MG63 (cell line): ENCODE data around the gene ZNF679. TPM values are rescaled to one million over a fixed set of nuclear protein-coding genes. Genes with fewer than 3 reads are reported as not detected.
A peak's percentile ranks its signal among the peaks of the same experiment; 100 is the strongest.
"Not testable (repeated sequence)": the region's sequence is repeated elsewhere in the genome, so short reads cannot be mapped to it uniquely, and the experiment has no call there.

Experiments
- DNase-seq: peaks from one replicate; pipeline ENCODE4 v3.0.0-alpha.2; 2020
- H3K27me3 ChIP-seq: fragments of 250-450 bp; sonication (Bioruptor Pico); 2 replicates; pipeline ENCODE4 v1.5.1; 2020; ENCODE audit warnings: mild to moderate bottlenecking, moderate library complexity
- H3K36me3 ChIP-seq: fragments of 250-450 bp; sonication (Bioruptor Pico); 2 replicates; pipeline ENCODE4 v1.5.1; 2020; ENCODE audit warnings: mild to moderate bottlenecking, moderate library complexity
- H3K4me3 ChIP-seq: fragments of 250-450 bp; sonication (Bioruptor Pico); 2 replicates; pipeline ENCODE4 v1.5.1; 2020; ENCODE audit warnings: mild to moderate bottlenecking, moderate library complexity
- H3K9me3 ChIP-seq: fragments of 250-450 bp; sonication (Bioruptor Pico); 2 replicates; pipeline ENCODE4 v1.5.1; 2020; ENCODE audit warnings: mild to moderate bottlenecking, moderate library complexity
- total RNA-seq: library from RNA; depleted of rRNA; stranded (reverse); fragments of >200 nt; shearing (Covaris generic); gene quantifications from 2 replicates; pipeline ENCODE4 v1.2.3, GENCODE V29; 2014; ENCODE audit warnings: low replicate concordance; rRNA removed

ZNF679 gene
- total RNA-seq, 1 experiment from 2014 or later, result not detected

DNA sequence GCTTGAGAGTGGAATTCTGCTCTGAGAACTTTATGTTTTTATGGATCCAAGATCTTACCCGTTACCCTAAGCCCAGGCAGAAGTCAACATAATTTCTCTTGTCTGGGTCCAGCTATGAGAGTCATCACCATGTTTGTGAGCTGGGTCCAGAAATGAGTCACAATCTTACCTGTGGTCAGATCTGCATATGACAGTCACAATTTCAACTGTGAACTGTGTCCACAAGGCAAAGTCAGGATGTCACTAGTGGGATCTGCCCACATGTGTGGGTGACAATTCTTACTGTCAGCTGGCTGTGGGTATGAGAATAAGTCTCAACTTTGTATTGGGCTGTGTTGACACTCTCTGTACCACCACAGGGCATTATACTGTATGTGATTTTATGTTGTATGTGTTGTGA lies 69.1 kb downstream of the ZNF679 start:
- not testable (repeated sequence) for DNase-seq, H3K36me3 ChIP-seq, H3K9me3 ChIP-seq, H3K4me3 ChIP-seq, H3K27me3 ChIP-seq

- Histone ChIP-seq H3K9me3 (no peaks in the 10 kb centered on the region), H3K4me3 (no peak overlapping the region), H3K36me3 (no peaks in the 10 kb centered on the region), H3K27me3 (no peaks in the 10 kb centered on the region)
- DNase-seq, result no peak
Observed at GRCh38 chr7:64300641-64301405, 72.5 kb downstream of the ZNF679 start.

DNA sequence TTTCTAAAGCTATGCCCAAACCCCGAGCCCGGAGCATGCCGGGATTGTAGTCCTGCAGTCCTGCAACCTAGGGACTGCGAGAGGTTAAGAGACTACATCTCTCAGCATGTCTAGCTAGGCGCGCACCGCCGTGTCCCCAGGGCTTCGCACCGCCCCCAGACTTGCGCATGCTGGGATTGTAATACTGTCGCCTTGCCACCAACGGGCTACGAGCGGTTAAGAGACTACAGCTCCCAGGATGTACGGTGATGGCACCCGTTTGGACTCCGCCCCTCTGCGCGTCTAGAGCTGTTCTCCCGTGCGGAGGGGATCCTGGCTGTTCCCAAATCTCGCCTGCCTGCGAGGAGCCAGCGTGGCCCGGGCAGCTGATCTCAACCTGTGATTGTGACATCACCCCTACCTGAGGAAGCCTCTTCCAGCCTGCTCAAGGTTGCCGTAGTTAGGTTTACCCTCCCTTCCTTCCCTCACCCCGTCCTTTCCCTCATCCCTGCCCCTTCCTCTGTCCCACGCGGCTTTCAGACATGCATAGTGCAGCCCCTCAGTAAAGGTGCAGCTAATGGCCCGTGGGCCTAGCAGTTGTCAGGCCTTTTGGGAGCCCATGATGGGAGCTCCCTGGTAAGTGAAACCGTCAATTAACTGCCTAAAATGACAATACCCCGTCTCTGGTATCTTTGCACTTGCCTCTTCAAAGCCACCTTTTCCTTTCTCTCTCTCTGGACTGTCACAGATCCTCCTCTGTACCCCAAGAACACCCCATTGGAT lies 79.2 kb downstream of the ZNF679 start:
- Histone ChIP-seq H3K27me3 (no peaks in the 10 kb centered on the region), H3K36me3 (no peaks in the 10 kb centered on the region), H3K4me3 (peak overlapping the region; percentile 34), H3K9me3 (no peaks in the 10 kb centered on the region)
- peak; percentile 38 for DNase-seq

GRCh38 chr7:64308016-64308270 lies 79.7 kb downstream of the ZNF679 start:
- Histone ChIP-seq H3K36me3 (no peaks in the 10 kb centered on the region), H3K4me3 (no peak overlapping the region), H3K27me3 (no peaks in the 10 kb centered on the region), H3K9me3 (no peaks in the 10 kb centered on the region)
- DNase-seq, result no peak

DNA sequence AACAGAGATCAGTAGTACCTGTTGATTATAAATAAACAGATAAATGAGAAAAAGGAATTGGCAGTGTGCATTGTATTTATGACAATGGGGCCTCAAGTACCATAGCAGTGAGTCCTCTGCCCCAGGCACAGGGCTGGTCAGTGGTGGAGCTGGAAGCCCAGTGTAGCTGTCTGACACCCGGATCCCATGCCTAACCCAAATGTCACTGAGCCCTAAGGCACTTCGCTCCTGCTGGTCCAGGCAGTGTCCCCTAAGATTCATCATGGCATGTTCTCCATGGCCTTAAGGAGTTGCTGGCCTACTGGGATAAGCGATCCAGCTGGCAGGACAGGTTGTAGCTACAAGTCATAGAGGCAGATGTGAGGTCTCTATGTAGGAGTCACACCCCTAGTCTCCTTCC lies 82.2 kb downstream of the ZNF679 start:
- Histone ChIP-seq H3K27me3 (no peaks in the 10 kb centered on the region), H3K36me3 (no peaks in the 10 kb centered on the region), H3K9me3 (no peaks in the 10 kb centered on the region; the same call in 1 of the 2 replicates), H3K4me3 (no peak overlapping the region)
- no peak for DNase-seq

DNA sequence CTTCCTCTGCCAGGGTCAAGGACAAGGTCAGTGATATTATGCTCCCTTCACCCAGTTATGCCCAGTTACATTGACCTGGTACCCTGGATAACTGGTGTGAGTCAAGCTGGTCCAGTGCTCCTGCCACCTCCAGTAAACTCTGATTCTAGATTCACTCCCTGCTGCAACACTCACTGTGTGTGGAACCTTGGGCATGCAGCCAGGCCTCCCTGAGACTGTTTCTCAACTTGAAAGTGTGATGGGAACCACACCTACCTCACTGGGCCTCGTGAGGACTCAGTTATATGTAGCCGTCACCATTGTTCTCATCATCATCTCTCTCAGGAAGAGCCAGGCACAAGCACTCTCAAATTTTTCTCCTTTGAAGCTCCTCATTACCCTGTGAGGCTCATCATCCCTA lies 84.6 kb downstream of the ZNF679 start:
- Histone ChIP-seq H3K36me3 (no peaks in the 10 kb centered on the region), H3K9me3 (peaks cover 4% of the 10 kb centered on the region; the same call in 1 of the 2 replicates), H3K27me3 (no peaks in the 10 kb centered on the region), H3K4me3 (no peak overlapping the region)
- DNase-seq, result no peak

DNA sequence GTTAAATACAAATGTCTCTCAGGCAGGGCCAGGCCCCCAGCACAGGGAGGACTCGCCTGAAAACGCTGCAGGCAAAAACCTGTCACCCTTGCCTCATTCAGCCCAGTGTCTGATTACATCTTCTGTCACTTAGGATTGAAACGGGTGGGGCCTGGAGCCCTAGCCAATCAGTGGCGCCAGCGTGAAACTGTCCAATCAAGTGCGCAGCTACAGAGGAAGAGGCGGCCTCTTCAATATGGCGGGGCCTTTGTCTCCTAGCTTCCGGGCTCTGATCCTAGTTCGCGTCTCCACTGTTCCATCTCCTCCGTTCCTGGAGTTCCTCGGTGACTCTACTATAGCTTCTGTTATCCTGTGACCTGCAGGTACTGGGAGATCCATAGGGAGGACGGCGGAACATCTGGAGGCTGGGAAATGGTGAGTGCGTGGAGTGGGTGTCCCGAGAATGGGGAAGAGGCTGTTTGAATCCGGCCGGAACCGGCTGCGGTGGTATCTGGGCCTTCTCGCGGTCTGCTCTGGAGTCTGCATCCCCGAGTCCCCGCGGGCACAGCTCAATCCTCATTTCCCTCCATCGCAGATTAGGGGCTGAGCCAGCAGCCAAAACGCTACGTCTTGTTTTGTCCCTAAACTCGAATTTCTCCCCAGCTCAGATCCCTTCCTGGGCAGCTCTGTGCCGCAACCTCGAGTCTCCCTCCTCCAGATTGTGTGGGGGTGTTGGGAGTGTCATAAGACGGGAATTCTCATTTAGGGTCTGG lies 85.6 kb downstream of the ZNF679 start, which contains the start of gene ZNF736:
ZNF736 (plus strand) TSS at position 222 of the 752 bp plus-strand sequence; CDS start at position 412, 190 bp downstream.
- H3K9me3 ChIP-seq, result peaks cover 4% of the 10 kb centered on the region; the same call in 1 of the 2 replicates
- H3K27me3 ChIP-seq, result no peaks in the 10 kb centered on the region
- H3K4me3 ChIP-seq, result peak within 1 kb of the TSS; percentile 66
- peak; percentile 87 for DNase-seq
- H3K36me3 ChIP-seq, result no peaks in the 10 kb centered on the region

DNA sequence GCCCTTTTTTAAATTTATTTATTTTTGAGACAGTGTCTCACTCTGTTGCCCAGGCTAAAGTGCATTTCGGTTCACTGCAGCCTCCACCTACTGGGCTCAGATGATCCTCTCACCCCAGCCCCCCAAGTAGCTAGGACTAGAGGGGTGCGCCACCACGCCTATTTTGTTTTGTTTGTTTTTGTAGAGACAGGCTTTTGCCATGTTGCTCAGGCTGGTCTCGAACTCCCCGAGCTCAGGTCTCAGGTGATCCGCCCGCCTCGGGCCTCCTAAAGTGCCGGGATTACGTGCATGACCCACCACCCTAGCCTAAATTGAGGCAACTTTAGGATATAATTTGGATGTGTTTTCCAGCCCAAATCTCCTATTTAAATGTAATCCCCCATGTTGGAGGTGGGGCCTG lies 86.3 kb downstream of the ZNF679 start:
- H3K4me3 ChIP-seq, result peak overlapping the region; percentile 66
- no peaks in the 10 kb centered on the region for H3K36me3 ChIP-seq
- DNase-seq, result peak; percentile 2
- peaks cover 4% of the 10 kb centered on the region; the same call in 1 of the 2 replicates for H3K9me3 ChIP-seq
- H3K27me3 ChIP-seq, result no peaks in the 10 kb centered on the region

DNA sequence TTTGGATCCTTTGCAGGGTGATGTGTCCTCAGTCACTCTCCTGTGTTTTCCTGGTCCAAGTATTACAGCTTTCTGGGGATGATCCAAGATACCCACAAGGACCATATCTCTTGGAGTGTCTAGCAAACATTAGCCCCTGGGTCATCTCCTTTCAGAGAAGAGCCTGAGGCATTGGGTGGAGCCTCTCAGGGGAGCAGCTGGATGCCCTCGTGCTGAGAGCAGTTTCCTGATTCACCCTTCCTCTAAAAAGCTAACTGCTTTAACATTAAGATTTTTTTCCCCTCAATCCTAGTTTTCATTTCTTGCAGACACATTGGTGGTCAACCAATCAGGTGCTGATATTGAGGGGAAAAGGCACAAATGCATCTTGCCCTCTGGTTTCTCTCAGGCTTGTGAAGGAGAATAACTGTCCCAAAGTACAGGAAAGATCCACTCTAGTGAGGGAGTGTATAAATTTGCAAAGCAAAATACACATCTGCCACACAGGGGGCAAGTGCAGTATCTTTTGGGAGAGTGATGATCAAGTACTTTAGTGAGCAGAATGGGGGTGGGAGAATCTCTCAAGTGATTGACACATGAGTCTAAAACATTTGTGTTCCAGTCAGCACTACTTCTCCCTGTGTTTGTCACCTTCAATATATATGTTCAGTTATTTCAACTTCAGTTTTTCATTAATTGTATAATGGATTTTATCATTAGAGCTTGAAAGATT lies 87.9 kb downstream of the ZNF679 start:
- not testable (repeated sequence) for H3K27me3 ChIP-seq, DNase-seq, H3K4me3 ChIP-seq, H3K36me3 ChIP-seq, H3K9me3 ChIP-seq

Other genes starting within 250 kb of the ZNF679 start
- not detected in 2 replicates for gene ZNF722, start 229.6 kb upstream of the ZNF679 start, total RNA-seq
- not detected in 2 replicates for gene ZNF727, start 183.0 kb upstream of the ZNF679 start, total RNA-seq
- not detected in 2 replicates for gene ZNF735, start 21.3 kb upstream of the ZNF679 start, total RNA-seq
- 0.52 and 1.2 TPM in 2 replicates for gene ZNF736, start 85.5 kb downstream of the ZNF679 start, total RNA-seq